ENCODE results near the gene CAMSAP1.
"Not testable (repeated sequence)": the region's sequence is repeated elsewhere in the genome, so short reads cannot be mapped to it uniquely, and the experiment has no call there.

DNA sequence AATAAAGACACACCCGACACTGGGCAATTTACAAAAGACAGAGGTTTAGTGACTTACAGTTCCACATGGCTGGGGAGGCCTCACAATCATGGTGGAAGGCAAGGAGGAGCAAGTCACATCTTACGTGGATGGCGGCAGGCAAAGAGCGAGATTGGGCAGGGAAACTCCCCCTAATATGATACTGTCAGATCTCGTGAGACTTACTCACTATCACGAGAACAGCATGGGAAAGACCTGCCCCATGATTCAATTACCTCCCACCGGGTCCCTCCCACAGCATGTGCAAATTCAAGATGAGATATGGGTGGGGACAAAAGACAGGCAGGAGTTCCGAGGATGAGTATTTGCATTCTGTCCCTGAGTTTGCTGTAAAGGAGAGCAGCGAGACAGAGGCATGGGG lies 3.9 kb upstream of the CAMSAP1 start:
- not testable (repeated sequence) for TF ChIP-seq POLR2A (IDR thresholded peaks at IDR 0.05; ENCODE audit: low read depth, low read length); CTCF (conservative IDR thresholded peaks at IDR 0.05; ENCODE audit: low read depth, low read length); CEBPB (IDR thresholded peaks at IDR 0.05; ENCODE audit: low read depth, low read length); MXI1 (IDR thresholded peaks at IDR 0.05; ENCODE audit: borderline replicate concordance, low read depth, low read length); FOS (IDR thresholded peaks at IDR 0.05; ENCODE audit: low read depth, low read length); SMC3 (IDR thresholded peaks at IDR 0.05; ENCODE audit: low read depth, low read length); RCOR1 (IDR thresholded peaks at IDR 0.05; ENCODE audit: insufficient replicate concordance, low read length); USF2 (IDR thresholded peaks at IDR 0.05; ENCODE audit: low read depth, low read length); RFX5 (IDR thresholded peaks at IDR 0.05; ENCODE audit: low read depth, low read length); RAD21 (IDR thresholded peaks at IDR 0.05; ENCODE audit: low read length); MAZ (IDR thresholded peaks at IDR 0.05; ENCODE audit: borderline replicate concordance, low read depth, low read length); CHD1 (IDR thresholded peaks at IDR 0.05; ENCODE audit: low read depth, low read length); BHLHE40 (IDR thresholded peaks at IDR 0.05; ENCODE audit: low read depth, low read length); MAFK (IDR thresholded peaks at IDR 0.05; ENCODE audit: low read depth, low read length)

Data from IMR-90 (cell line).